BLaER1 treated with 17β-estradiol and CSF1 and Interleukin-3, amounts not matched to agents 10 nM and 100 nM (cell line): Measurements from ENCODE around the gene RRN3.
"Not testable (repeated sequence)": the region's sequence is repeated elsewhere in the genome, so short reads cannot be mapped to it uniquely, and the experiment has no call there.

Experiments used
- H3K27ac ChIP-seq, 11 experiments: shearing (Covaris generic); formaldehyde crosslinking; 2 replicates each; pipeline ENCODE4 v1.8.1; 2022
- H3K27me3 ChIP-seq, 11 experiments: shearing (Covaris generic); formaldehyde crosslinking; 2 replicates each; pipeline ENCODE4 v1.8.1; 2022
- H3K36me3 ChIP-seq, 11 experiments: shearing (Covaris generic); formaldehyde crosslinking; 2 replicates each; pipeline ENCODE4 v1.8.1; 2022
- H3K4me1 ChIP-seq, 10 experiments: shearing (Covaris generic); formaldehyde crosslinking; 2 replicates each; pipeline ENCODE4 v1.8.1; 2022
- H3K4me2 ChIP-seq, 11 experiments: shearing (Covaris generic); formaldehyde crosslinking; 2 replicates each; pipeline ENCODE4 v1.8.1; 2022
- H3K4me3 ChIP-seq, 10 experiments: shearing (Covaris generic); formaldehyde crosslinking; 2 replicates each; pipeline ENCODE4 v1.8.1; 2022
- H3K9ac ChIP-seq, 11 experiments: shearing (Covaris generic); formaldehyde crosslinking; 2 replicates each; pipeline ENCODE4 v1.8.1; 2022
- H3K9me3 ChIP-seq, 11 experiments: shearing (Covaris generic); formaldehyde crosslinking; replicated peaks in 1 of 11; 2 replicates each; pipeline ENCODE4 v1.8.1; 2022
- H4K20me1 ChIP-seq, 11 experiments: shearing (Covaris generic); formaldehyde crosslinking; 2 replicates each; pipeline ENCODE4 v1.8.1; 2022
- Cebpa-rat ChIP-seq, 11 experiments: shearing (Covaris generic); IDR thresholded peaks; 2 replicates each; pipeline ENCODE4 v1.8.1; 2022

The RRN3 gene

DNA sequence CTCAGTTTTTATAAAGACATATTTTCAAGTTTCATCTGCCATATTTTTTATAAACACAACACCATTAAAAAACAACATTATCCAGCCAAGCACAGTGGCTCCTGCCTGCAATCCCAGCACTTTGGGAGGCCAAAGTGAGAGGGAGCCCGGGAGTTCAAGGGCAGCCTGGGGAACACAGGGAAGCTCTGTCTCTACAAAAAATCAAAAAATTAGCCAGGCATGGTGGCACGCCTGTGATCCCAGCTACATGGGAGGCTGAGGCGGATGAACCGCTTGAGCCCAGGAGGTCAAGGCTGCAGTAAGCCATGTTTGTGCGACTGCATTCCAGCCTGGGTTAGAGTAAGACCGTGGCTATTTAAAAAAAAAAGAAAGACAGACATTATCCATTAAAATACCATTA lies 21.0 kb downstream of the RRN3 start:
- Histone ChIP-seq H3K27me3 (no peaks in the 10 kb centered on the region), H3K9me3 (no peaks in the 10 kb centered on the region), H3K27ac (no peak overlapping the region), H3K4me3 (no peak overlapping the region), H4K20me1 (peaks cover 0 to 64% (median 35%) of the 10 kb centered on the region in 11 experiments; a peak in 17 of 22 replicates), H3K4me1 (peaks cover 0 to 8% (median 4%) of the 10 kb centered on the region in 10 experiments; a peak in 5 of 20 replicates), H3K4me2 (no peak overlapping the region), H3K9ac (peak overlapping the region in 3 of 11 experiments; percentile 8 to 38 (median 12); a peak in 3 of 22 replicates), H3K36me3 (peaks cover 60 to 93% (median 79%) of the 10 kb centered on the region in 11 experiments)
- TF ChIP-seq Cebpa-rat (IDR thresholded peaks at IDR 0.05) = no peak

DNA sequence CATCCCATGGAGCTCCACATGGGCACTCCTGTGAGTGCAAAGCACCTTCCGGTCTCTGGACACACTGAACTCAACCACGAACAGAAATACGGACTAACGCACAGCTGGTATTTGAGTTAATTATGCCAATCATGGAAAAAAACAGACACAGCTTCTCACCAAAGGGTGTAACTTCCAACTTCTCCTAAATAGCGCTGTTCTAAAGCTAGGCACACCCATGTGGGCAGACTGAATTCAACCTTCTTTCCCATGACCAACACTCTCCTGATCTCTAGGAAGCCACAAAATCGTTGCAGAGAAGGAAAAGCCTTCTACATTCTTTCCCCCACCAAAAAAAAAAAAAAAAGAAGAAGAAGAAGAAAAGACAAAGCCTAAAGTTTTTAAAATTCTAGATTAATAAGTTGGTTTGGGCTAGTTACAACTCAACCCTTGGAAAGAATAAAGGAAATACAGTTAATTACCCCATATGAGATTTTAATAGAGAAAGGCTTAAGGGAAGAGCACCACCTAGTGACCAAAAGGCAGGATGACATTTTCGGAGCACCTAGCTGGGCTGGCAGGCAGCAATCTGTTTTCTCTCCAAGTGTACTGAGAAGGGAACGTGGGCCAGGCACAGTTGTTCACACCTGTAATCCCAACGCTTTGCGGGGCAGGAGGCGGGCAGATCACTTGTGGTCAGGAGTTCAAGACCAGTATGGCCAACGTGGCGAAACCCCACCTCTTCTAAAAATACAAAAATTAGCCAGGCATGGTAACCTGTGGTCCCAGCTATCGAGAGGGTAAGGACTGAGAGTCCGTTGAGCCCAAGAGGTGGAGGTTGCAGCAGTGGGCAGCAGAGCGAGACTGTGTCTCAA lies 21.9 kb downstream of the RRN3 start:
- H3K4me3 ChIP-seq, H3K9me3 ChIP-seq, H3K4me1 ChIP-seq, H3K27ac ChIP-seq, H3K27me3 ChIP-seq: not testable (repeated sequence)
- H4K20me1 ChIP-seq = peaks cover 0 to 56% (median 35%) of the 10 kb centered on the region in 11 experiments; a peak in 17 of 22 replicates
- peak overlapping the region in 3 of 11 experiments; percentile 19 to 47 (median 21); a peak in 2 of 22 replicates for H3K4me2 ChIP-seq
- peak overlapping the region in 4 of 11 experiments; percentile 8 to 44 (median 25); a peak in 3 of 22 replicates for H3K9ac ChIP-seq
- H3K36me3 ChIP-seq = peaks cover 58 to 93% (median 77%) of the 10 kb centered on the region in 11 experiments

DNA sequence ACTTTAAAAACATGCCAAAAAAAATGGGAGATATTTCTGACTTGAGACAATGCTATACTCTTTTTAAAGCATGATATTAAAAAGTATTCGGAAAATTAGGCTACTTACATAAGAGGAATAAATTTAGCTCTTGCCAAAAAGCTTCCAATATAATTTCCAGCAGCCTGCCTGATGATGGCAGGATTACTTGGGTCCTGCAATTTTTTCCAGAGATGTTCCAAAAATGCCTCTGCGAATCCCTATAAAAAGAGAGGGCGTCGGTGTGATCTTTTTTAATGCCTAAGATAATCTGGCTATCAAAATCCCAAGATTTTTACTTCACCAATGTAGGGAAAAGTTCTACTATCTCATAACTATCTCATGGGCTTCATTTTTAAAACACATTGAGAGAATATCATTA lies 23.1 kb downstream of the RRN3 start:
- H3K27ac ChIP-seq, H3K4me2 ChIP-seq, H3K9me3 ChIP-seq, H3K4me3 ChIP-seq, H3K4me1 ChIP-seq, H3K27me3 ChIP-seq, H3K9ac ChIP-seq: not testable (repeated sequence)
- peaks cover 55 to 90% (median 74%) of the 10 kb centered on the region in 11 experiments for H3K36me3 ChIP-seq
- peaks cover 0 to 56% (median 35%) of the 10 kb centered on the region in 11 experiments; a peak in 17 of 22 replicates for H4K20me1 ChIP-seq

DNA sequence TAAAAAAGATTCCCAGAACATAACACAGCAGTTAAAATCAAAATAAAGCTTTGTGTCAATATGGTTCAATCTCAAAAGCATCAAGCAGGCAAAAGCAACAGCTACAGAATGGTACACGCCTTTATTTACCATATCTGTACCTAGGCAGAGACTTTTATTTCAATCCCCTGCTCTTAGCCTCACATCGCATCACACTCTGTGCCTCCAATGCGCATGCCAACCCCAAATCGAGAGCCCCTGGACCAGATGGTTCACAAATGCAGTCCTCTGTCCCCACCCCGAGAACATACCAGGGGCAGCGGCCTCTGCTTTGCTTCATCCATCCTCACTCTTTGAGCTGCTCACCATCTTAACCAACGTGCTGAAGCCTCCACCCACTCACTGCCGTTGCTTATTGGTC lies 27.4 kb downstream of the RRN3 start:
- H3K27me3 ChIP-seq, H3K4me1 ChIP-seq, H3K4me2 ChIP-seq, H3K27ac ChIP-seq, H3K9me3 ChIP-seq, H3K4me3 ChIP-seq, H3K9ac ChIP-seq: not testable (repeated sequence)
- Histone ChIP-seq H3K36me3 (peaks cover 56 to 92% (median 79%) of the 10 kb centered on the region in 11 experiments), H4K20me1 (peaks cover 0 to 22% (median under 1%) of the 10 kb centered on the region in 11 experiments; a peak in 7 of 22 replicates)

DNA sequence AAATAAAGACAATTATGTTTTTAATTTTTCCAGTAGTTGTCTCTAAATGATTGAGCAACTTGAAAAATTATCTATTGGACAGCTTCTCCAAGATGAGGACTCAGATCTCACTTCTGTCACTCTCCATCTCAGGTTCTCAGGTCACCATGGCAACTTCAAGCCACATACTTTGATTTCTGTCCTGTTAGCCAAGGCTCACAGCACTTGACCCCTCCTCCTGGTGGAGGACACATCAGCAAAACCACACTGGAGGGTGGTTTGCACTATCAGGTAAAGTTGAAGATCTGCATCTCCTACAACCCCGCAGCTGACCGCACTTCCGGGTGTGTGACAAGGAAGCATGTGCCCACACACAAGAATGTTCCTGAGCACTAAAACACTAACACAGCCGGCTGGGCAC lies 28.1 kb downstream of the RRN3 start:
- H3K27ac ChIP-seq = not testable (repeated sequence)

DNA sequence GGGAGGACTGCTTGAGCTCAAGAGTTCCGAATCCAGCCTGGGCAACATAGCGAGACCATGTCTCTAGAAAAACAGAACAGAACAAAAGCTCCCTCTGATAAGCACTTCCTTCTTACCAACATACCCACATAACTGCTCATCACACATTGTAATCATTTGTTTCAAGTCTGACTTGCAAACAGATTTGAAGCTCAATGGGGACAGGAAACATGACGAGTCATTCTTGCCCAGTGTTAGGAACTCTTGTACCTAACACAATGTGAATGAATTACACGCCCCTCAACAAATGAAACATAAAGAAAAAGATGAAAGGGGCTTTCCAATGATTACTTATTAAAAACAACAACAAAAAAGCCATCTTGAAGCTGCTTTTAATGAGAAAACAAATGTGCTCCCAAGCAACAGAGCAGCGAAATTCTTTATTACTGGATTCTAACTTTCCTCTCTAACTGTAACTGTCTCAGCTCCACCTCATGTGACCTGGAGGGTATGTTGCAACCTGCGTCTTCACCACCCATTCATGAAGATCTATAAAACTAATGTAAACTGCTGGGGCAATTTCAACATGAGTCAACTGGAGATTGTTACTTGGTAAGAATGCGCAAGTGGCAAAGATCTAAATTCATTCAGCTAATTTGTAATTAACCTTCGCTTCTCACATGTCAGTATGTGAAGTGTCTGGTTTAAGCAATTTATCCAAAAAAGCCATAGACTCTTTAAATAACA lies 31.8 kb downstream of the RRN3 start:
- peak overlapping the region in 1 of 11 experiments; percentile 21; a peak in 1 of 22 replicates for H3K4me2 ChIP-seq
- H3K36me3 ChIP-seq = peaks cover 69 to 90% (median 83%) of the 10 kb centered on the region in 11 experiments
- peaks cover 0 to 10% (median 0%) of the 10 kb centered on the region in 10 experiments; a peak in 4 of 20 replicates for H3K4me1 ChIP-seq

More for the DNA sequence above, 28.1 kb downstream of the RRN3 start:
- peaks cover 0 to 10% (median 0%) of the 10 kb centered on the region in 10 experiments; a peak in 4 of 20 replicates for H3K4me1 ChIP-seq
- peaks cover 0 to 23% (median 3%) of the 10 kb centered on the region in 11 experiments; a peak in 7 of 22 replicates for H4K20me1 ChIP-seq
- H3K9ac ChIP-seq, H3K4me2 ChIP-seq, H3K4me3 ChIP-seq, H3K27me3 ChIP-seq, H3K9me3 ChIP-seq: not testable (repeated sequence)
- peaks cover 63 to 92% (median 80%) of the 10 kb centered on the region in 11 experiments for H3K36me3 ChIP-seq

DNA sequence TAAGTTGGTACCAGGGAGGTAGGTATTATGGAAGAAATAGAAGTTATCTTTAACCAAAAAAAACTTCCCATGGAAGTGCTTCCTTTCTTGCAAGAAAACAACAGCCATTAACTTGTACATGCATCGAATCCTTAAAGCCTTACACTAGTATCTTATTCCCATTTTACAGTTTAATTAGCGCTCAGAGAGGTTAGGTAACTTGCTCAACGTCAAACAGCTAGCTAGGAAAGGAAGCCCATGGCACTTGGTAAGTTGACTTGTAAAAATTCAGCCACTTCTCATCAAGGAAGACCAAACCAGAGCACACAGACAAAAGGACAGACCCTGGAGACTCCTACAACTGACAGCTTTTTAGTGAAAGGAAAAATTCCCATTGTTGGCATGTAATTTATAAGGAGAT lies 34.7 kb downstream of the RRN3 start:
- peaks cover 50 to 69% (median 63%) of the 10 kb centered on the region in 11 experiments for H3K36me3 ChIP-seq
- H4K20me1 ChIP-seq = peaks cover 0 to 47% (median 12%) of the 10 kb centered on the region in 11 experiments; a peak in 11 of 22 replicates

More for the DNA sequence above, 31.8 kb downstream of the RRN3 start:
- not testable (repeated sequence) for H3K4me3 ChIP-seq, H3K27me3 ChIP-seq, H3K9me3 ChIP-seq
- Histone ChIP-seq H4K20me1 (peaks cover 0 to 45% (median 12%) of the 10 kb centered on the region in 11 experiments; a peak in 12 of 22 replicates), H3K27ac (peak overlapping the region in 7 of 11 experiments; percentile 11 to 57 (median 28); a peak in 9 of 22 replicates), H3K9ac (peak overlapping the region in 1 of 11 experiments; percentile 8; a peak in 1 of 22 replicates)

DNA sequence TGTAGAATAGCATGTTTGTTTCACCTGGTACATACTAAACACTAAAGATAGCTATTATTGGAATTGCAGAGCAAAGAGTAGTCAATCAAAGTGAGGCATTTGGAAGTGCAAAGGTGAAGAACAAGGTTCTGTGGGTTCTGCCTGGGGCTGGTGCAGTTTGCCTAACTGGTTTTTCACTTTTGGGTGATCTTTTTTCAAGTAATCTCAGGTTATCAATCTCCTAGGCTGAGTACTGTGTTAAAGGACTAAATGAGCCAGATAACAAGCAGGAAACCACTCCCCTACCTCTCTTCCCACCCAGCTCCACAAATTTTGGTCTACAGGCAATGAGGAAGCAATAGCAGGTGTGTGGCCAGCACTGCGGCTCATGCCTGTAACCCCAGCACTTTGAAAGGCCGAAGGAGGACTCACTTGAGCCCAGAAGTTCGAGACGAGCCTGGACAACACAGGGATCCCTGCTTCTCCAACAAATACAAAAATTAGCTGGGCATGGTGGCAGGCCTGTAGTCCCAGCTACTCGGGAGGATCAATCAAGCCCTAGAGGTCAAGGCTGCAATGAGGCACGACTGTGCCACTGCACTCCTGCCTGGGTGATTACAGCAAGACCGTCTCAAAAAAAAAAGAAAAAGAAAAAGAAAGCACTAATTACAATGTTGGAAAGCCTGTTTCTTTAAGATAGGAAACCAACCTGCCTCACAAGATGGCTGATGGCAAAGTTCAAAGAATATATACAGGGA lies 36.2 kb downstream of the RRN3 start:
- H3K9ac ChIP-seq = no peak overlapping the region
- H3K27me3 ChIP-seq = no peaks in the 10 kb centered on the region

More for the DNA sequence above, 34.7 kb downstream of the RRN3 start:
- no peak for TF ChIP-seq Cebpa-rat (IDR thresholded peaks at IDR 0.05)
- no peak overlapping the region for H3K4me2 ChIP-seq
- no peak overlapping the region for H3K4me3 ChIP-seq
- H3K27me3 ChIP-seq = no peaks in the 10 kb centered on the region
- no peaks in the 10 kb centered on the region for H3K9me3 ChIP-seq
- H3K27ac ChIP-seq = no peak overlapping the region
- H3K9ac ChIP-seq = no peak overlapping the region
- H3K4me1 ChIP-seq = peaks cover 10 to 25% (median 15%) of the 10 kb centered on the region in 10 experiments

More for the DNA sequence above, 36.2 kb downstream of the RRN3 start:
- peaks cover 39 to 54% (median 48%) of the 10 kb centered on the region in 11 experiments for H3K36me3 ChIP-seq
- no peak overlapping the region for H3K4me2 ChIP-seq
- H4K20me1 ChIP-seq = peaks cover 0 to 51% (median 12%) of the 10 kb centered on the region in 11 experiments; a peak in 13 of 22 replicates
- H3K4me1 ChIP-seq = peaks cover 16 to 38% (median 23%) of the 10 kb centered on the region in 10 experiments
- no peak overlapping the region for H3K27ac ChIP-seq
- H3K9me3 ChIP-seq = no peaks in the 10 kb centered on the region
- TF ChIP-seq Cebpa-rat (IDR thresholded peaks at IDR 0.05) = no peak
- no peak overlapping the region for H3K4me3 ChIP-seq
